Measurements from ENCODE around the gene TAF11L10.
"Not testable (repeated sequence)": the region's sequence is repeated elsewhere in the genome, so short reads cannot be mapped to it uniquely, and the experiment has no call there.

GRCh38 chr5:17610092-17610491 is 12.5 kb upstream of the TAF11L10 start, which contains the start of gene TAF11L12:
- not testable (repeated sequence) for TF ChIP-seq CTCF (optimal IDR thresholded peaks at IDR 0.05 in 1 of 3, IDR thresholded peaks at IDR 0.05 in 1 of 3, conservative IDR thresholded peaks at IDR 0.05 in 1 of 3; ENCODE audit: extremely low read depth in 1 of 3, insufficient read depth in 2 of 3, low read length in 3 of 3); EZH2 (IDR thresholded peaks at IDR 0.05; ENCODE audit: low read length)

Measured in keratinocyte (primary cell).